Hepatocyte (in vitro differentiated cells): Measurements from ENCODE around the gene VWA2. TPM values are rescaled to one million over a fixed set of nuclear protein-coding genes. Genes with fewer than 3 reads are reported as not detected.

Source experiments
- DNase-seq: peaks from one replicate; pipeline ENCODE4 v3.0.0-alpha.2; 2016; ENCODE audit warnings: low spot score
- H2AFZ ChIP-seq: fragments of 200-600 bp; sonication (generic); 2 replicates; pipeline ENCODE4 v1.6.0; 2016; ENCODE audit warnings: antibody characterized with exemption, mild to moderate bottlenecking
- H3K27ac ChIP-seq: fragments of 200-600 bp; sonication (generic); 2 replicates; pipeline ENCODE4 v1.5.1; 2016; ENCODE audit warnings: mild to moderate bottlenecking
- H3K27me3 ChIP-seq: fragments of 200-600 bp; sonication (generic); 2 replicates; pipeline ENCODE4 v1.6.1; 2016
- H3K36me3 ChIP-seq: fragments of 200-600 bp; sonication (generic); replicated peaks from 2 replicates; pipeline ENCODE4 v1.5.1; 2016; ENCODE audit warnings: low read depth; ENCODE audit not compliant: insufficient read depth
- H3K4me1 ChIP-seq: fragments of 200-600 bp; sonication (generic); 2 replicates; pipeline ENCODE4 v1.5.1; 2016; ENCODE audit warnings: mild to moderate bottlenecking, moderate library complexity; ENCODE audit not compliant: insufficient read depth
- H3K4me2 ChIP-seq: fragments of 200-600 bp; sonication (generic); 2 replicates; pipeline ENCODE4 v1.6.0; 2016
- H3K4me3 ChIP-seq: fragments of 200-600 bp; sonication (generic); 2 replicates; pipeline ENCODE4 v1.5.1; 2016; ENCODE audit warnings: mild to moderate bottlenecking
- H3K79me2 ChIP-seq: fragments of 200-600 bp; sonication (generic); 2 replicates; pipeline ENCODE4 v1.6.0; 2017; ENCODE audit warnings: mild to moderate bottlenecking
- H3K9me2 ChIP-seq: fragments of 200-600 bp; sonication (generic); replicated peaks from 2 replicates; pipeline ENCODE4 v1.6.0; 2017; ENCODE audit warnings: mild to moderate bottlenecking; ENCODE audit not compliant: insufficient read depth
- H3K9me3 ChIP-seq: fragments of 200-600 bp; sonication (generic); 2 replicates; pipeline ENCODE4 v1.5.1; 2016; ENCODE audit warnings: low read depth, mild to moderate bottlenecking
- H4K20me1 ChIP-seq: fragments of 200-600 bp; sonication (generic); 2 replicates; pipeline ENCODE4 v1.6.0; 2016; ENCODE audit warnings: mild to moderate bottlenecking; ENCODE audit not compliant: insufficient read depth, poor library complexity, severe bottlenecking
- EZH2 ChIP-seq: fragments of 200-600 bp; sonication (generic); IDR thresholded peaks from 2 replicates; pipeline ENCODE4 v1.6.1; 2016; ENCODE audit warnings: antibody characterized with exemption, mild to moderate bottlenecking, borderline replicate concordance
- EZH2phosphoT487 ChIP-seq: fragments of 200-600 bp; sonication (generic); IDR thresholded peaks from one replicate; pipeline ENCODE4 v1.6.1; 2018; ENCODE audit warnings: antibody characterized with exemption, mild to moderate bottlenecking, low read depth, moderate library complexity; ENCODE audit not compliant: unreplicated experiment, severe bottlenecking
- WGBS: methylation state at CpG from one replicate; pipeline ENCODE4 v1.1.6; 2016; ENCODE audit warnings: low lambda C conversion rate; ENCODE audit errors: missing lambda C conversion rate; 5-methylcytosine and 5-hydroxymethylcytosine counted together
- polyA plus RNA-seq: library from polyadenylated mRNA; unstranded; fragments of >200 nt; fragmentation: Nextera tagmentation; extraction: Ambion mirVana; gene quantifications from 2 replicates; pipeline ENCODE4 v1.2.1, GENCODE V29; 2016
- total RNA-seq: library from RNA; depleted of rRNA; stranded (reverse); fragments of >200 nt; gene quantifications from 2 replicates; pipeline ENCODE4 v1.2.3, GENCODE V29; 2014
- TF ChIP-seq, protein P1 (sequence below): fragments of 200-600 bp; sonication (generic); IDR thresholded peaks from 2 replicates; pipeline ENCODE4 v1.5.1; 2016; ENCODE audit warnings: antibody characterized with exemption, mild to moderate bottlenecking; ENCODE audit not compliant: poor library complexity

VWA2 gene
- total and polyA plus RNA-seq, 2 experiments from 2014 or later, result 6.3 to 12.3 TPM

DNA sequence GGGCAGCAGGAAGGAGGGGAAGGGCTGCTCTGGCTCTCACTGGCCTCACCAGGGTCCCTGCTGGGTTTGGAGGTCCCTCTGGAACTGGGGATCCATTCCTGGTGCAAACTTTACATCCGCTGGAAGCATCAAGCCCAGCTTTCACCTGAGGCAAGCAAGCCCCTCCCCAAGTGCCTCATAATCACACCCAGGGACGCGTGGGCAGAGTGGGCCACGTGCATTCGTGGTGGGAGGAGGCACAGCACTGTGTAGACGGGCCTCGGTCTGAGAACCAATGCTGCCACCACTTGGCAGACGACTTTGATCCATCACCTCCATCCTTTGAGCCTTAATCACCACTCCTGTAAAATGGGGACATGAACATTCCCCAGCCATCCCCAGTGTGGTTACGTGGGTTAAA, 74.1 kb downstream of the VWA2 start:
- 93% methylated on average over 9 of the region's 9 CpGs for WGBS
- no peaks in the 10 kb centered on the region for H3K27me3 ChIP-seq
- TF ChIP-seq EZH2phosphoT487 (no peak), EZH2 (no peak)
- TF ChIP-seq, protein P1, sequence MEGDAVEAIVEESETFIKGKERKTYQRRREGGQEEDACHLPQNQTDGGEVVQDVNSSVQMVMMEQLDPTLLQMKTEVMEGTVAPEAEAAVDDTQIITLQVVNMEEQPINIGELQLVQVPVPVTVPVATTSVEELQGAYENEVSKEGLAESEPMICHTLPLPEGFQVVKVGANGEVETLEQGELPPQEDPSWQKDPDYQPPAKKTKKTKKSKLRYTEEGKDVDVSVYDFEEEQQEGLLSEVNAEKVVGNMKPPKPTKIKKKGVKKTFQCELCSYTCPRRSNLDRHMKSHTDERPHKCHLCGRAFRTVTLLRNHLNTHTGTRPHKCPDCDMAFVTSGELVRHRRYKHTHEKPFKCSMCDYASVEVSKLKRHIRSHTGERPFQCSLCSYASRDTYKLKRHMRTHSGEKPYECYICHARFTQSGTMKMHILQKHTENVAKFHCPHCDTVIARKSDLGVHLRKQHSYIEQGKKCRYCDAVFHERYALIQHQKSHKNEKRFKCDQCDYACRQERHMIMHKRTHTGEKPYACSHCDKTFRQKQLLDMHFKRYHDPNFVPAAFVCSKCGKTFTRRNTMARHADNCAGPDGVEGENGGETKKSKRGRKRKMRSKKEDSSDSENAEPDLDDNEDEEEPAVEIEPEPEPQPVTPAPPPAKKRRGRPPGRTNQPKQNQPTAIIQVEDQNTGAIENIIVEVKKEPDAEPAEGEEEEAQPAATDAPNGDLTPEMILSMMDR, result no peak

DNA sequence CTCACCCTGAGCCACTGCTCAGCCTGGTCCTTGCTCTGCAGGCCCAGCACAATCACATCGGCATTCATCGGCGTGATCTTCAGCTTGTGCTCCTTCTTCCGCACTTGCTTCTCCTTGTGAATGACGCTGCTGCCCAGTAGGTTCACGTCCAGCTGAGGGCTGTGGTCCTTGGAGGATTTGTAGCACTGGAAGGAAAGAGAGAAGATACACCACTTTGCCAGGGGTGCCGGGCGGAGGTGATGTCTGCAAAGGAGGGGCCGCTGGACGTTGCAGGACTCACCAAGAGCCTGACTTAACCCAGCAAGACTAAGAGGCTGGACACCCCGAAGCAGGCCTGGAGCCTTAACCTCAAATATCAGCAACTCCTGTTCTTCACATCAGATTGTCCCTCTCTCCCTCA, 74.8 kb downstream of the VWA2 start:
- no peaks in the 10 kb centered on the region for H3K36me3 ChIP-seq
- H4K20me1 ChIP-seq, result no peaks in the 10 kb centered on the region
- H3K27me3 ChIP-seq, result no peaks in the 10 kb centered on the region

More for the DNA sequence above, 74.1 kb downstream of the VWA2 start:
- no peak overlapping the region for H3K4me3 ChIP-seq
- no peak overlapping the region for H3K27ac ChIP-seq
- H3K9me3 ChIP-seq, result no peaks in the 10 kb centered on the region
- no peak overlapping the region for H2AFZ ChIP-seq
- no peaks in the 10 kb centered on the region for H4K20me1 ChIP-seq
- no peak overlapping the region for H3K4me2 ChIP-seq
- DNase-seq, result no peak
- no peaks in the 10 kb centered on the region for H3K79me2 ChIP-seq
- H3K9me2 ChIP-seq, result no peaks in the 10 kb centered on the region
- no peaks in the 10 kb centered on the region for H3K36me3 ChIP-seq
- H3K4me1 ChIP-seq, result no peaks in the 10 kb centered on the region

DNA sequence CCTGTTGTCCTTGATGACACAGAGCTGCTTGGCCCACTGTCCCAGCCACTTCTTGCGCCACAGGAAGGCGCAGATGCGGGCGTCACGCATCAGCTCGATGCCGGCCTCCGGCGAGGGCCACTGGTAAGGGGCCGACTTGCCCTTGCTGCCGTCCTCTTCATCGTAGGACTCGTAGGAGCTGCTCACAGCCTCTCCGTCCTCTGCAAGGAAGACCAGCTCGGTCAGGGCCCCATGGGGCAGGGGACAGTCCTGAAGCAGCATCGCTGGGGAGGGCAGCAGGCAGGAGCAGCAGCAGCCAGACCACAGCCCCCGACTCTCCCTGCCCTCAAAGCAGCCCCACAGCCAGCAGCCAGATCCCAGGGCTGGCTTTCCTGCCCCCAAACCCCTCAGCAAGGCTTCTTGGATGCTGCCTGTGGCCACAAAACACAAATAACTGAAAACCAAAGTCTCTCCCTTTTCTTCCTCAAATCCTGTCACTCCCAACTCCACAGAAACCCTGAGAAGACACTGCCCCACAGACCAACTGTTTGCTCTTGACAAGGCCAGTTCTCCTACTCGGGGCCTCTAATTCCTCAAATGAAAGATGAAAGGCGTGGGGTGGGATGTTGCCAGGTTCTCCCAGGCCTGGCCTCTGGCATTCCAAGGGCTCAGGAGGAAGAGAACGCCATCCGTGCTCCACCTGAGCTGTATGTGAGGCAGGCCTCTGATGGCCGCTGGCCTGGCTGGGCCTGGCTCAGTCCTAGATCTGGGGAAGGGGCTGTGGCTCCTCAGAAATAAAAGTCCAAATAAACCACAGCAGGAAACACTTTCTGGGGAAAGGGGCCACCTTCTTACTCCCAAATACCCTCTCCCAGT, 76.7 kb downstream of the VWA2 start:
- Histone ChIP-seq H3K36me3 (no peaks in the 10 kb centered on the region), H2AFZ (no peak overlapping the region), H3K27me3 (no peaks in the 10 kb centered on the region), H4K20me1 (no peaks in the 10 kb centered on the region), H3K27ac (no peak overlapping the region), H3K79me2 (no peaks in the 10 kb centered on the region), H3K4me3 (no peak overlapping the region), H3K9me2 (no peaks in the 10 kb centered on the region), H3K4me1 (peaks cover 4% of the 10 kb centered on the region), H3K9me3 (no peaks in the 10 kb centered on the region), H3K4me2 (no peak overlapping the region)
- TF ChIP-seq, protein P1, result no peak
- TF ChIP-seq EZH2phosphoT487, result no peak
- TF ChIP-seq EZH2, result no peak
- no peak for DNase-seq
- 92% methylated on average over 22 of the region's 22 CpGs for WGBS

More for the DNA sequence above, 74.8 kb downstream of the VWA2 start:
- Histone ChIP-seq H3K9me2 (no peaks in the 10 kb centered on the region), H3K9me3 (no peaks in the 10 kb centered on the region), H3K27ac (no peak overlapping the region), H2AFZ (no peak overlapping the region), H3K79me2 (no peaks in the 10 kb centered on the region), H3K4me3 (no peak overlapping the region), H3K4me1 (no peaks in the 10 kb centered on the region), H3K4me2 (no peak overlapping the region)
- no peak for DNase-seq
- TF ChIP-seq, protein P1, result no peak
- no peak for TF ChIP-seq EZH2phosphoT487
- no peak for TF ChIP-seq EZH2
- 88% methylated on average over 11 of the region's 11 CpGs for WGBS
